ENCODE results near the gene SCAMP4. TPM values are rescaled to one million over a fixed set of nuclear protein-coding genes. Genes with fewer than 3 reads are reported as not detected.
"Not testable (repeated sequence)": the region's sequence is repeated elsewhere in the genome, so short reads cannot be mapped to it uniquely, and the experiment has no call there.

SCAMP4 gene
- total RNA-seq, 1 donor from 2014 or later, result 23.9 TPM

DNA sequence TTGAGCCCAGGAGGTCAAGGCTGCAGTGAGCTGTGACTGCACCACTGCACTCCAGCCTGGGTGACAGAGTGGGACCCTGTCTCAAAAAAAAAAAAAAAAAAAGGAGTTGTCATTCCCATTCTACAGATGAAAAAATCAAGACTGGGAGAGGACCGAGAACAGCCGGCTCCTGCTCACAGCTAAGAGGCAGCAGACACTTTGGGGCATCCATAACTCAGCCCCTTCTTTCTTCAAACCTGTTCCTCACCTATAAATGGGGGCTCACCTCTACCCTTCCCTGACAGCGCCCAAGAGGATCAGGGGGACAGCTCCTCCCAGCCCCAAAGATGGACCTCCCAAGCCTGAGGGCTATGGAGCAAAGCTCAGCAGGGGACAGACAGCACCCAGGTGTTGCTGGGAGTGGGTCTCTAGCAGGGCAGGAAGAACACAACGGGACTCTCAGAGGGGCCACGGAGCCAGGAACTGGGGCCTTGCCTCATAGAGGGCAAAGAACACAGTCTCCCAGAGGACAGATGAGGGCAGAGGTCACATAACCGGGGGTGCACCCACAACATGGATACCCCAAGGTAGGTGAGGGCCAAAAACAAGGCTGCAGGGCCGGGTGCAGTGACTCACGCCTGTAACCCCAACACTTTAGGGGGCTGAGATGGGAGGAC is 38.4 kb upstream of the SCAMP4 start:
- DNase-seq (ENCODE audit: low spot score), result no peak
- ATAC-seq, result no peak

DNA sequence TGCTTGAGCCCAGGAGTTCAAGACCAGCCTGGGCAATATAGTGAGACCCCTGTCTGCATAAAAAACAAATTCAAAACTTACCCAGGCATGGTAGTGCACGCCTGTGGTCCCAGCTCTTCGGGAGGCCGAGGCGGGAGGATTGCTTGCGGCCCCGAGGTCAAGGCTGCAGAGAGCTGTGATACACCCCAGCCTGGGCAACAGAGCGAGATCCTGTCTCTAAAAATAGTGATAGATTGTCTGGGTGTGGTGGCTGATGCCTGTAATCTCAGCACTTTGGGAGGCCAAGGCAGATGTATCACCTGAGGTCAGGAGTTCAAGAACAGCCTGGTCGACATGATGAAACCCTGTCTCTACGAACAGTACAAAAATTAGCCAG is 37.9 kb upstream of the SCAMP4 start:
- DNase-seq (ENCODE audit: low spot score) (no peak), ATAC-seq (no peak)

DNA sequence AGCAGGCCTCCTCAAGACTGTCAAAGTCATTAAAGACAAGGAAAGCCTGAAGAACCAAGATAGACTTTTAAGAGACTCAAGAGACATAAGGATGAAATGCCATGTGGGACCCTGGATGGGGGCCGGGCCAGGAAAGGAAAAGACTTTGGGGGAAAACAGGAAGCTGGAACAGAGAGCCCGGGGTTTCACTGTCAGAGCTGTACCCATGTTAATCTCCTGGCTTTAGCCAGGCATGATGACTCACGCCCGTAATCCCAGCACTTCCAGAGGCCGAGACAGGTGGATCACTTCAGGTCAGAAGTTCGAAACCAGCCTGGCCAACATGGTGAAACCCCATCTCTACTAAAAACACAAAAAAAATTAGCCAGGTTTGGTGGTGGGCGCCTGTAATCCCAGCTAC is 36.2 kb upstream of the SCAMP4 start:
- DNase-seq (ENCODE audit: low spot score) (no peak), ATAC-seq (no peak)

DNA sequence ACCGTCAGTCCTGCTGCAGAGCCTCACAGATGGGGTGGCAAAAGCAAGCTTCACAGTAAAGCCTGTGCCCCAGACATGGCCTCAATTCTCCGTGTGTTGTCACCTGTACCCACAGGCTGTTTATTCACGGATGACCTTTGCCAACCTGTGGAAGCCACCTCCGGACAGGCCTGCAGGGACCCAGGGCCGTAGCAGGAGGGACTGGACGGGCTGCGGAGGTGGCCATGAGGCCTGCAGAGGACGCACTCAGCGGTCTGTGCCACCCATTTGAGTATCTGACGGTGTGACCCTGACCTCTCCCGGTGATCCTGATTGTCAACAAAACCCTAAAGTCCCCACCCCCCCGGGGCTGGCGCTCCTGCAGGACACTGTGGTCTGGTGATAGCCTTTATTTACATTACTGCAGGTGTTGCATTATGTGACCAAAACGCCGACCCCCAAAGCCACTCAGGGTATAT is 34.0 kb upstream of the SCAMP4 start:
- DNase-seq (ENCODE audit: low spot score) (peak; percentile 96), ATAC-seq (peak; percentile 72)

DNA sequence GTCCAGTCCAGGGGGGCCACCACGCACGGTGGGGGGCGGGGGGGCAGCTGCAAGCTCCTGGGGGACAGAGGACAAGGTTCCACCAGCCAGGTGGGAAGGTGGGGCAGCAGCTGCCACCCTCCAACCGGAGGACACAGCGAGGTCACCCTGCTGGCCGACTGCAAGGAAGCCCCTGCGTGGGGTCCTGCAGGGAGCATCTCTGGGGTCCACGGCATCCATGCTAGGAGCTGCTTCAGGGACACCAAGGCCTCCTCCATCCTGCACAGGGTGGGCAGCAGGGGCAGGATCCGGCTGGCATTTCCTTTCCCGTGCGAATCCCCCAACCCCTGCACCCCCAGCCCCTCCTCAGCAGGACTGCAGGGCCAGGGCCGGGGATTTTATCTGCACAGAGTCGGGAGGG is 33.6 kb upstream of the SCAMP4 start:
- DNase-seq (ENCODE audit: low spot score), result no peak
- ATAC-seq, result peak; percentile 0

DNA sequence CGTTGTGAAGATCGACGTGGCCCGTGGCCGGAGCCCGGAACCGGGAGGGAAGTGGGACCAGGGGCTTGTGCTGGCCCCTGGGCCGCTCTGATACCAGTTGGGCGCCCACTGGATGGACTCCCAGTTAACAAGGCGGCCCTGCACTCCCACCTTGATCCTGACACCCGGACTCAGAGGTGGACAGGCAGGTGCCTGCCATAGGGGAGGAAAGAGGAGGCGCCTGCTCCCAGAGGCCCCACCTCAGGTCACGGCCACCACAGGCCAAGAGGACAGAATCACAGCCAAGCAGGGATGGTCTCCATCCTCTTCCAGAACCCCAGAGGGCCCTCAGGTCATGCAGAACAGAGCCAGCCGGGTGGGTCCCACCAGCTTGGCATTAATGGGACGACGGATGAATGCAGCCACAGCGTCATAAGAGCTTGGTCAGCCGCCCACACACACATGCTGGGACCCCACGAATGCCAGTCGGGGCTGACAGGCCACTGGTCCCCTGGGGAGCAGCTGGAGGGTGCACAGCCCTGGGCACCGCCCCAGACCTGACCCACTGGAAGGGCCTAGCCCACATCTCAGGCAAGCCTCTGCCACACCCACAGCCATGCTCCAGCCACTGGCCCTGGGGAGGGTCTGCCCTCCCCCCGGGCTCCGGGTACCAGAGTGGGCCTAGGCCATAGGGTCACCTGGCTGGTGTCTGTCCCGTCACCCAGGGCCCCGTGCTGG is 32.2 kb upstream of the SCAMP4 start:
- ATAC-seq (peak; percentile 0), DNase-seq (ENCODE audit: low spot score) (no peak)

DNA sequence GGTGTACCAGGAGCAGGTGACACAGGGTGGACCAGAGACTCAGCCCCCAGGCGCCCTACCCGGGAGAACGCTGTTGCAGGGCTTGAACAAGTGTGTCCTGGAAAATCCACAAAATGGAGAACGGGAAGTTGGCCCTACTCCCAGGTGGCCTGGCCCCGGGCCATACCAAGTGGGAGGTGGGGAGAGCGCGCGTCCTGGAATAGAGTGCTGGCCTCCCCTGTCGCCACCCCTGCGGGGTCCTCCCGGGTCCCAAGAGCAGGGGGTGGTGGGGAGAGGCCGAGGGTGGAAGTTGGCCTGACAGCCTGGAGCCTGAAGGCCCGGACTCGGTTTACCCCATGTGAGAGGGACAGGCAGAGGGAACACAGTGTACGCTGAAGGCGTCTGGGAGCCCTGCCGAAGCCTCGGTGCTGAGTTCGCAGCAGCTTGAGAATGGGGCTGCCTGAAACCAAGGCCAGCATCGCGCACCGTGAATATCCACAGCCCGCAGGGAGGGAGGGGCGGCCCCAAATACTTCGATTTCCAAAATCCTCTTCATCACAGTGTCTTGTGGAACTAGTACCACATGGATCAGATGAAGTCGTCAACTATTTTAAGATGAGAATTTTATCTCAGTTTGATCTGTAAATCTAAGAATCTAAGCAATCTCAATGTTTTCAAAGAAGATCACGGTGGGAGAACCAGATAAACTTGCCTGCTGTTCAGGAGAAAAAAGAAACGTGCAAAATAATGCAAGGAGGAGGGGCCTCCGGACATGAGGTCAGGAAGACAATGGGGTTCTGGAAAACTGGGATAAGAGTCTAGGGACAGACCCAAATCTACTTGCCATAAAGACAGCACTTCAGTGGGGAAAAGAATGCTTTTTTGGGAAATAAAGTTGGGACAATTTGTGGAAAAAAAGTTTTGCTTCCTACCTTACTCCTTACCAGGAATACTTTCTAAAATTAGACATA is 31.4 kb upstream of the SCAMP4 start:
- ATAC-seq, result peak; percentile 27
- peak; percentile 84 for DNase-seq (ENCODE audit: low spot score)

DNA sequence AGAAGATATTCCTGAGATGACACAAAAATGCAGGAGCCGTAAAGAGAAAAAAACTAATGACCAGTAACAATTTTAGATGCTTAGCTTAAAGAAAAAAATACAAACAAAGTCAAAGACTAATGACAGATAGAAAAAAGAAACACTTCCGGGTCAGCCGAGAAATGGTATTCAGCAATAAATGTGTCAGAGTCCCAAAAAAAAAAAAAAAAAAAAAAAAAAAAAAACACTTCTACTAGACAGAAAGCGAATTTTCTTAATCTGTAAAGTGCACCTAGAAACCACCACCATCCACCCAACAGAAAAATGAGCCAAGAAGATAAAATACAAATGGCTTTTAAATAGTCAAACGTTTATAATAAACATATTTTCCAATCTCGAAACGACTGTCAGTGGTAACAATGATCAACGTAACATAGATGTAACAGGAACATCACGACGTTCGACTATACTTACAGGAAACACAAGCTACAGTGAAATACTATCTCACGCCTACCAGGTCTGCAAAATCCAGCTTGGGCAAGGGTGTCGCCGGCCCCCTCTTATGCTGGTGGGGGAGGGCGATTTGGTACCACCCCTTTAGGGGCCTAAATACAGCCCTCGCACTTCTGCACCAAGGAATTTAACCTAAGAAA is 30.5 kb upstream of the SCAMP4 start:
- ATAC-seq (no peak), DNase-seq (ENCODE audit: low spot score) (no peak)

DNA sequence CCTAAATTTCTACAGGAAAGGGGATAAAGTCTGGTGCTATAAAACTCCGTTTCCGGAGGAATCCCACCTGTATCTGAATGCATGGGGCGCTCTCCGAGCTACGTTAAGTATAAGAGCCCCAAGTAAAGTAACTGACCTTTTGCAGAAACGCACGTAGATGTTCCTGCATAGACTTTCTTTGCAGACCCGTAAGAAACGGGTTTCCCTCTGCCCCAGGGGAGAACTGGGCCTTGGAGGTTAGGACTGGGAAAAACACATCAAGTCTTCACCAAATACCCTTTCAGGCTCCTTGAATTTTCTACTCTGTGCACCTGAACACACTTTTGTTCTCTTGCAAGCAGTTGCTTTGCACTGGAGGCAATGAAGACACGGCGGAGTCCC is 29.9 kb upstream of the SCAMP4 start:
- not testable (repeated sequence) for DNase-seq (ENCODE audit: low spot score); ATAC-seq

DNA sequence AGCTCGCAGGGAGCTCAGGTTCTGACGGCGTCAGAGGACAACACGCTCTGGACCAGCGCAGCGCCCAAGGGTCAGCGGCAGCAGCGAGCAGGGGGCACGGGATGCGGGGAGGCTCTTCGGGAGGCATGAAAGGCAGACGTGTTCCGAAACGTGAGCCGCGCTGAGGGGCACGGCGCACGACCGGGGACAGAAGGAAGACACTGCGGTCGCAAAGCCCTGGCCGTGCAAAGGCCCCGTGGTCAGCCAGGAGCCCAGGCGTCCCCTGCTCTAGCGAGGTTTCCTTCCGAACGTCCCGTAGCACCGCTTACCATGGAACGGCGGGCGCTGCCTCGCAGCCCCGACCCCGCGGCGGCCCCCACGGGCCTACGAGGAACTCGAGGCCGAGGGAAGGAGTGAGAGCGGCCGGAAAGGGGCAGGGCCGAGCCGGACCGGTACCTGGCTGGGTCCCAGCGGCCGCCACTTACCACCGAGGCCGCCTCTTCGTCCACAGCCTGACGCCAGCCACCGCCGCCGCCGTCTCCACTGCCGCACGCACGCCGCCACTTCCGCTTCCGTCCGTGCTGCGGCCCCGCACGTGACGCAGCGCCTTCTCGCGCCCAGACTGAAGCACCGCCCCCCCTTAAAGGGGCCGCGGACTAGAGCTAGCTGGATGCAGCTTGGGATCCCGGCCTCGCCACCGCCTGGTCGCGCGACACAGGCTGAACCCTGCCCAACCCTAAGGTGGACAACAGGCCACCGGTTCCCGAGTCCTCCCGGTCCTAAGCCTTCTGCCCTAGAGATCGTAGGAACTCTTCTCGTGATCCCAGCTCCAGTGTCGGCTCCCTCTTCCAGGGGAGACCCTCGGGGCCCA is 29.3 kb upstream of the SCAMP4 start:
- ATAC-seq, result peak; percentile 77
- peak; percentile 95 for DNase-seq (ENCODE audit: low spot score)

DNA sequence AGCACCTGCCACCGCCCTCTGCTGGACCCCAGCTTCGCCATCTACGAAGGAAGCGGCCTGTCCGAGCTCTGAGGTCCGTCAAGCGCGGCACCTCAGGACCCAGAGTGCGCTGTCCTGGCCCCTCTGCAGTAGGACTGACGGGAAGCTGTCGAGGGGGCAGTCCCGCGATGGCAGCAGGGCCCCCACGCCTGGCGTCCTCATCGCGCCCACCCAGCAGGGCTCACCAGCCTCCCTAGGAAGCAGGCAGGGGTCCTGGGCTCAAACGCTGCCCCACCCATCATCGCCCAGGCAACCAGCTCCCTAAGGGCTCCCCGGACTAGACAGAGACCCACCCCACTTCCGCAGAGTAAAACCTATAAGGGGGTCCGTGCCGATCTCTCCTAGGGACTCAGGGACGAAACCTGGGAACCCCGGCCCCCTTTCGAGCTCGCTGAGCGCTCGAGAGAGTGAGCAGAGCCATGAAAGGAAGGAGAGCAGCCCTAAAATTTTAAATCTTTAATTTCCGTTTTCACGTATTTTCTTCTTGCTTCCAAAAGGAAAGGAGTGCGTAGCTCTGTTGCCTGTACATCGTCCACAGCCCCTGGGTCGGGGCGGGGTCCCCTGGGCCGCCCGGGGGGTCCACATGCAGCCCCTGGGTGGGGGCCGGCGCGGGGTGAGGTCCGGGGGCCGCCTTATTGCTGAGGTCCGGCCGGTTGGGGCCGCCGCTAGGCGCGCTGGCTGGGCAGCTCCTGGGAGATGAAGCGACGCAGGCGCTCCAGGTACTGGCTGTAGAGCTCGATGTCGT is 28.5 kb upstream of the SCAMP4 start:
- not testable (repeated sequence) for DNase-seq (ENCODE audit: low spot score); ATAC-seq

DNA sequence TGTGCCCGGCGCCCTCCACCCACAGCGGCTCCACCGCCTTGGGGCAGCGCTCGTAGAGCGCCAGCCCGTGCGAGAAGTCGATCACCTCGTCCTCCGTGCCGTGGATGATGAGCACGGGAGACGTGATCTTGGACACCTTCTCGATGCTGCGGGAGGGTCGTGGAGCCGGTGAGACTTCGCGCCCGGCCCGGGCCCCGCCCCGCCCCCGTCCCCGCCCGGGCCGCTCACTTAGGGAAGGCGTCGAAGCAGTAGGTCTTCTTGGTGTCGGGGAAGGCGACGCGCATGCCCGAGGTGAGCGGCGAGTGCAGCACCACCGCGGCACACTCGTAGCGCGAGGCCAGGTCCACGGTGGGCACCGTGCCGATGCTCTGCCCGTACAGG is 27.9 kb upstream of the SCAMP4 start:
- not testable (repeated sequence) for DNase-seq (ENCODE audit: low spot score); ATAC-seq

DNA sequence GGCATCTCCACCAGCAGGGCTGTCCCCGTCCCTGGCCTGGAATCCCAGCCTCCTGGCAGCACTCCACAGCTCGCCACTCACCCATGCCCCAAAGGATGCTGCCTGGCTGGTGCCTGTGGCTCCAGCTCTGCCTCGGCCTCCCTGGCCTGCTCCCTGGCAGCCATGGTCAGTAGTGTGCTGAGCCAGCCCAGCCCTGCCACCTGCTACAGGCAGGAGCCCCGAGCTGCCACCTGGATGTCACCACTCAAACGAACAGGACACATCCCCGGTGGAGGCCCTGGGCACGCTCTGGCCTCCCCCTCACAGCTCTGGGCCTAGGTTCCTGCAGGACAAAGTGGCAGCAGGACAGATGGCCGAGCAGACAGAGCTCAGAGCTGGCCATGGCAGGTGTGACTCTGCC is 26.6 kb upstream of the SCAMP4 start:
- DNase-seq (ENCODE audit: low spot score); ATAC-seq: not testable (repeated sequence)

DNA sequence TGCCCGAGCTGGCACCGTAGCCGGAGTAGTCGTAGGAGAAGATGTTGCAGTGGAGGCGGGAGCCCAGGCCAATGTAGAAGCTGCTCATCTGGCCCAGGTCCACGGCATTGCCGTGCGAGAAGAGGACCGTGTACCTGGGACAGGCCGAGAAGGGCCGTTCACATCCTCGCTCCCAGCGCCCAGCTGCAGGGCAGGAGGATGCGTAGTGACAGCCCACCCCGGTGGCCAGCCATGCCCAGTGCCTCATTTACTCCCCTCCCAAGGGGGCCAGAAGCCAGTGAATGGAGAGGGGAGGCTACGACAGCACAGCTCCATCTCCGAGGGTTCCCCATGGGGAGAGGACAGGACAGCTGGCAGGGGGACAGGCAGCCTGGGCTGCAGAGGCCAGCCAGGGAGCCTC is 25.2 kb upstream of the SCAMP4 start:
- not testable (repeated sequence) for ATAC-seq; DNase-seq (ENCODE audit: low spot score)

DNA sequence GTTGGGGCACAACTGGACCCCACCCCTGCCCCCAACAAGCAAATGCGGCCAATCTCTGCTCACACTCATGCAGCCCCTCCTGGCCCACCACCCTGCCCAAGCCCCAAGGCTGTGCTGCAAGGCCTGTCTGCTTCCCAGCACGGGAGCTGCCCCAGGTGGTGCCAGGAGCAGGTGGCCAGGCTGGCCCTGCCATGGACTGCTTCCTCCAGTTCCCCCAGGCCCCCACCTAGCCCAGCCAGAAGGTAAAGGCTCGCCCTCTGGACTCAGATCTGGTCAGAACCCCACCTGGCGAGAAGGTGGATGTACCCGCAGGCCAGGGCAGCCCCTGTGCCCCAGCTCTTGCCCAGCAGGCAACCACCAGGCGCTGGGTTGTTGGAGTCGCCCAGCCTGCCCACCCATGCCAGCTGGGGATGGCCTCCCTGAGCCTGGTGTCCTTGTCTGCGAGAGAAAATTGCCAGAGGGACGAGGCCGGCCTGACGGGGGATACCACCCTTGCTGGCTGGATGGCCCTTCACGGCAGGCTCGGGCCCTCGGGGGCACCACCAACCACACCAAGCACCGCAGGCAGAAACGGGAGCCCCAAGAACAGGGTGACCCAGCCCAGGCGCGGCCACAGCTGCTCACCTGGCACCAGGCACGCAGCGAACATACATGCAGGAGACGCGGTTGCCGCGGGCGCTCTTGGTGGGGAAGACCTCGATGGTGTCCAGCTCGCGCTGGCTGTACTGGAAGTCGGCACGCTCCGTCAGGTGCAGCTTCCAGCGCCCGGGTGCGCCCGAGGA is 24.4 kb upstream of the SCAMP4 start:
- ATAC-seq, result no peak
- DNase-seq (ENCODE audit: low spot score), result no peak

DNA sequence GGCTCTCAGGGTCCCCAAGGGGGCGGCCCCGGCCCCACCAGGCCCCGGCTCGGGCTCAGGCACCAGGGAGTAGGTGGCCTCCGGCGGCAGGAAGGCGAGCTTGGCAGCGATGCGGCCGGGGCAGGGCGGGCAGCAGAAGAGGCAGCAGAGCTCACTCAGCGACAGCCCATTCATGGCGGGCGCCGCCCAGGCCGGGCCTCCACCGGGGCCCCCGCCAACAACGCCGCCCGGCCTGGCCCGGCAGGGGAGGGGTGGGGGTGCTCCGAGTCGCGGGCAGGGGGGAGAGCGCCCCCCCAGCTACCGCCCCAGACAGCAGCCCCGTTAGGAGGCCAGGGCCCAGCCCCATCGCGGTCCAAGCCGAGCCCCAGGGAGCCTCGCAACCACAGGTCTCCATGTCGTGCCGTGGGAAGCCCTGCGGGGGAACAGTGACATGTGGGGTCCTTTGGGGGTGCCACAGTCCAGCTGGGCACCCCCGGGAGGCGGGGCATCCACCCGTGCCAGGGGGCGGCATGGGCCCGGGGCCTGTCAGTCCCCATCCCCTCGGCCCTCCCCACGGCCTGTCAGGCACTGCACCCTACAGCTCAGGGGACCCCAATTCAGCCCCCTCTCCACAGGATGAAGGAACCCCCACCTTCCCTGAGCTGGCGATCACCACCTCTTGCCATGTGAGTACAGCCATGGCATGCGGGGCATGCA is 23.7 kb upstream of the SCAMP4 start:
- not testable (repeated sequence) for DNase-seq (ENCODE audit: low spot score); ATAC-seq

DNA sequence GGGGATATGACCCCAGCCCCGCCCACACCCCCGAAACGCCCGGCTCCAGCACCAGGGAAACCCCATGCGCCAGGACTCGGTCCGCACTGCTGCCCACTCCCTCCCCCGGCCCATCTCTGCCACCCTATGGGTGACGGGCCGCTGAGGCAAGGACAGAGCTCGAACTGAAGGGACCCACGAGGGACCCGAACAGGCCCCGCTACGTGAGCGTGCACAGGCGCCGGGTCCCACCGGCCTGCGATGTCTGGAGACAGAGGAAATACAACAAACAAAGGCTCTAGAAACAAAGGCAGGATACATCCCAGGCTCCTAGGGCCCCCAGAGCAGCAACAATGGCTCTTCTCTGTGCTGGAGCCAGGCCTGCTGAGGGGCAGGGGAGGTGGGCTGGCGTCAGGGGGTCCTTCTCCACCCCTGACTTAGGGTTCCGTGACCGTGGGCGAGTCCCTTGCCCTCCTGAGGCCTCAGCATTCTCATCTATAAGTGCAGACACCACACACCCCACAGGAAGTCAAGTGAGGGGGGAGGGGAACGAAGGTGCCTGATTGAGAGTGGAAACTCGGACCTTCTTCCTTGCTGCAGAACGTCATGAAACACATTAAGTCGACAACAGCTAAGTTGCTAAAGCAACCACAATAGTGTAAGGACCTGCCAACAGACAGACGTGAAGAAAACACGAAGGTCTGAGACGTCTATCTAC is 23.0 kb upstream of the SCAMP4 start:
- DNase-seq (ENCODE audit: low spot score), result no peak
- ATAC-seq, result no peak

Measured in left lobe of liver (tissue), 2 donors.